ENCODE results near the gene MALT1. TPM values are rescaled to one million over a fixed set of nuclear protein-coding genes. Genes with fewer than 3 reads are reported as not detected.

The MALT1 gene
- total RNA-seq, 1 experiment from 2014 or later, result 28.5 TPM

DNA sequence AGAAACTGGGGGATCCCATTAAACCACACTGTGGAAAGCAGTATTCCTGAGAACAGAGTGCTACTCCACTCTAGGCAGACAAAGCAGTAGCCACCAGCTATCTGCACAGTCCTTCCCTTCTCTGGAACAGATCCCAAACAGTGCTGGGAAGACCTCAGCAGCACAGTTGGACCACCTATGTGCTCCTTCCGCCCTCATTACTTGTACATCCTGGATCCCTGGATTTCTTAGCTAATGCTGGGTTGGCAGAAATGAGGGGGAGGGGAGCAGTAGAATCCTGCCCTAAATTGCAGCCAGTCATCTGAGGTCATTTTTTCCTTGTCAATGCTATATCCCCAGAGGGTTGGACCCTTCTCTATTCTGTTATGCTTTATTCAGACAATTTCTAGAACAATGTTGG lies 13.8 kb upstream of the MALT1 start:
- TF ChIP-seq CTCF (IDR thresholded peaks at IDR 0.05; ENCODE audit: unreplicated experiment), result no peak
- H3K27me3 Mint-ChIP-seq (ENCODE audit: insufficient read depth, unreplicated experiment), result no peaks in the 10 kb centered on the region
- peaks cover 23% of the 10 kb centered on the region for H3K4me1 Mint-ChIP-seq (ENCODE audit: insufficient read depth, unreplicated experiment)
- H3K27ac Mint-ChIP-seq (ENCODE audit: low read depth, unreplicated experiment), result no peak overlapping the region
- H3K36me3 Mint-ChIP-seq (ENCODE audit: insufficient read depth, unreplicated experiment), result no peaks in the 10 kb centered on the region
- POLR2A ChIA-PET, result interaction anchor here (0.6 to 2.4 kb wide), 3 partner anchors 12 to 39 kb away, joined by 4 to 10 read pairs (median 6); partner anchors contain the start of gene MALT1
- BruUV-seq (replicated peaks), result no TSS peak
- DNase-seq (ENCODE audit: unreplicated experiment), result no peak
- intact Hi-C loops (cut with micrococcal nuclease), result no loop called here
- no peak overlapping the region for H3K4me3 Mint-ChIP-seq (ENCODE audit: unreplicated experiment)
- CTCF ChIA-PET, result no interaction called here
- no peaks in the 10 kb centered on the region for H3K9me3 Mint-ChIP-seq (ENCODE audit: unreplicated experiment)

- H3K27me3 Mint-ChIP-seq (ENCODE audit: insufficient read depth, unreplicated experiment), result no peaks in the 10 kb centered on the region
- ChIA-PET POLR2A (interaction anchor here (1.2 kb wide), 1 partner anchor 10 kb away, joined by 4 read pairs; no protein-coding TSS in a partner anchor), CTCF (interaction anchor here (1.2 kb wide), 1 partner anchor 119 kb away, joined by 3 read pairs; no protein-coding TSS in a partner anchor)
- H3K9me3 Mint-ChIP-seq (ENCODE audit: unreplicated experiment), result no peaks in the 10 kb centered on the region
- H3K4me1 Mint-ChIP-seq (ENCODE audit: insufficient read depth, unreplicated experiment), result peaks cover 5% of the 10 kb centered on the region
- intact Hi-C loops (cut with micrococcal nuclease), result no loop called here
- H3K4me3 Mint-ChIP-seq (ENCODE audit: unreplicated experiment), result no peak overlapping the region
- H3K27ac Mint-ChIP-seq (ENCODE audit: low read depth, unreplicated experiment), result no peak overlapping the region
- no peaks in the 10 kb centered on the region for H3K36me3 Mint-ChIP-seq (ENCODE audit: insufficient read depth, unreplicated experiment)
- DNase-seq (ENCODE audit: unreplicated experiment), result no peak
- TF ChIP-seq CTCF (IDR thresholded peaks at IDR 0.05; ENCODE audit: unreplicated experiment), result no peak
- BruUV-seq (replicated peaks), result no TSS peak
These were observed 11.6 kb upstream of the MALT1 start for GRCh38 chr18:58659691-58660090.

DNA sequence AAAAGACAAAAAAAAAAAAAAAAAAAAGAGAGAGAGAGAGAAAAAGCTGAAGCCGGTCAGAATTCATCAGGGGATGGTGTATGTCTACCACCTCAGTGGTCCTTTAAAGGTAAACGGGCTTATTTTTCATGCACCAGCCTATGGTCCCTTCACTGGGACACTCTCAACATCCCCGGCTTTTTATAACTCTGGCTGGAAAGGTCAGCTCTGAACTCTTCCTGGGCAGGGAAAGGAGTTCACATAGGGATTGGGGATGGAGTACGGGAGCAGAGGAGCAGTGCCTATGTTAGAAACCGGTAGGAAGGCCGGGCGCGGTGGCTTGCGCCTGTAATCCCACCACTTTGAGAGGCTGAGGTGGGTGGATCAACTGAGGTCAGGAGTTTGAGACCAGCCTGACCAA lies 10.3 kb upstream of the MALT1 start:
- Mint-ChIP-seq H3K9me3 (ENCODE audit: unreplicated experiment) (no peaks in the 10 kb centered on the region), H3K4me1 (ENCODE audit: insufficient read depth, unreplicated experiment) (no peaks in the 10 kb centered on the region), H3K36me3 (ENCODE audit: insufficient read depth, unreplicated experiment) (no peaks in the 10 kb centered on the region), H3K27me3 (ENCODE audit: insufficient read depth, unreplicated experiment) (no peaks in the 10 kb centered on the region), H3K27ac (ENCODE audit: low read depth, unreplicated experiment) (no peak overlapping the region), H3K4me3 (ENCODE audit: unreplicated experiment) (no peak overlapping the region)
- POLR2A ChIA-PET, result interaction anchor here (0.5 to 1.3 kb wide), 4 partner anchors 8 to 159 kb away, joined by 3 to 7 read pairs (median 4); partner anchors contain the start of gene MALT1
- intact Hi-C loops (cut with micrococcal nuclease), result no loop called here
- no peak for DNase-seq (ENCODE audit: unreplicated experiment)
- BruUV-seq (replicated peaks), result no TSS peak
- CTCF ChIA-PET, result interaction anchor here (0.6 to 1.3 kb wide), 10 partner anchors 16 to 343 kb away, joined by 3 to 4 read pairs (median 3); no protein-coding TSS in a partner anchor
- TF ChIP-seq CTCF (IDR thresholded peaks at IDR 0.05; ENCODE audit: unreplicated experiment), result no peak

DNA sequence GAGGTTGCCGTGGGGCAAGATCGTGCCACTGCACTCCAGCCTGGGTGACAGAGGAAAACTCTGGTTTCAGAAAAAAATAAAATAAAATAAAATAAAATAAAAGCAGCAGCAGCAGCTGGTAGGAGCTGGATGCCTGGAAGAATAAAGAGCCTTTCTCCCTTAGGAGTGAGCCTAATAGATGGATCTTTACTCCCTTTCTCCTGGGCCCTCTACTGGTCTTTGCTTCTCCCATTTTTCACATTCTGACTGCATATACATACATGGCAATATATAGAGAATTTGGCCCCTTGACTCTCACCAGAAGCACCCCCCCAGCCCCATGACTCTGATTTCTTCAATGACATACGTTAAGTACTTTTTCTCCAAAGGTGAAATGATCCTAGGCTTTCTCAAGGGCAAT lies 9.8 kb upstream of the MALT1 start:
- intact Hi-C loops (cut with micrococcal nuclease), result no loop called here

More for the DNA sequence above, 9.8 kb upstream of the MALT1 start:
- no TSS peak for BruUV-seq (replicated peaks)
- H3K4me1 Mint-ChIP-seq (ENCODE audit: insufficient read depth, unreplicated experiment), result no peaks in the 10 kb centered on the region
- peak; percentile 27 for DNase-seq (ENCODE audit: unreplicated experiment)
- ChIA-PET CTCF (interaction anchor here (0.6 to 1.3 kb wide), 11 partner anchors 8 to 429 kb away, joined by 3 to 5 read pairs (median 3); no protein-coding TSS in a partner anchor), POLR2A (interaction anchor here (0.5 to 1.3 kb wide), 3 partner anchors 10 to 160 kb away, joined by 3 to 7 read pairs (median 3); partner anchors contain the start of gene MALT1)
- H3K4me3 Mint-ChIP-seq (ENCODE audit: unreplicated experiment), result no peak overlapping the region
- H3K36me3 Mint-ChIP-seq (ENCODE audit: insufficient read depth, unreplicated experiment), result no peaks in the 10 kb centered on the region
- H3K27ac Mint-ChIP-seq (ENCODE audit: low read depth, unreplicated experiment), result no peak overlapping the region
- H3K9me3 Mint-ChIP-seq (ENCODE audit: unreplicated experiment), result no peaks in the 10 kb centered on the region
- no peaks in the 10 kb centered on the region for H3K27me3 Mint-ChIP-seq (ENCODE audit: insufficient read depth, unreplicated experiment)
- no peak for TF ChIP-seq CTCF (IDR thresholded peaks at IDR 0.05; ENCODE audit: unreplicated experiment)
